Duodenal mucosa (tissue), 2 donors: Measurements from ENCODE around the gene RIPK1.
"Not testable (repeated sequence)": the region's sequence is repeated elsewhere in the genome, so short reads cannot be mapped to it uniquely, and the experiment has no call there.

Source experiments
- H3K27ac ChIP-seq: one replicate; pipeline ENCODE4 v1.7.0; 2013; ENCODE audit warnings: low read depth, low read length
- H3K27me3 ChIP-seq, 2 donors: one replicate each; pipeline ENCODE4 v1.7.0; 2013; ENCODE audit warnings: low read length in 2 of 2, control low read depth in 1 of 2; ENCODE audit not compliant: insufficient read depth in 2 of 2, control insufficient read depth in 1 of 2
- H3K36me3 ChIP-seq, 2 donors: one replicate each; pipeline ENCODE4 v1.7.0; 2013; ENCODE audit warnings: low read length in 2 of 2, control low read depth in 1 of 2; ENCODE audit not compliant: insufficient read depth in 2 of 2, control insufficient read depth in 1 of 2
- H3K4me1 ChIP-seq, 2 donors: one replicate each; pipeline ENCODE4 v1.7.0; 2013; ENCODE audit warnings: low read length in 2 of 2, control low read depth in 1 of 2; ENCODE audit not compliant: insufficient read depth in 2 of 2, control insufficient read depth in 1 of 2
- H3K4me3 ChIP-seq, 2 donors: one replicate each; pipeline ENCODE4 v1.7.0; 2013; ENCODE audit warnings: low read length in 2 of 2, low read depth in 1 of 2
- H3K9ac ChIP-seq, 2 donors: one replicate each; pipeline ENCODE4 v1.7.0; 2013; ENCODE audit warnings: low read length in 2 of 2, low read depth in 1 of 2
- H3K9me3 ChIP-seq, 2 donors: one replicate each; pipeline ENCODE4 v1.7.0; 2013; ENCODE audit warnings: low read length in 2 of 2, control low read depth in 1 of 2; ENCODE audit not compliant: control insufficient read depth in 1 of 2

RIPK1 gene

GRCh38 chr6:3045777-3046176 is 22.5 kb upstream of the RIPK1 start:
- Histone ChIP-seq H3K27ac (no peak overlapping the region), H3K36me3 (no peaks in the 10 kb centered on the region), H3K27me3 (no peaks in the 10 kb centered on the region), H3K9me3 (no peaks in the 10 kb centered on the region), H3K4me1 (no peaks in the 10 kb centered on the region), H3K9ac (no peak overlapping the region), H3K4me3 (no peak overlapping the region)

- no peak overlapping the region for H3K9ac ChIP-seq
- H3K9me3 ChIP-seq = no peaks in the 10 kb centered on the region
- H3K4me1 ChIP-seq = no peaks in the 10 kb centered on the region
- H3K27ac ChIP-seq = no peak overlapping the region
- no peaks in the 10 kb centered on the region for H3K36me3 ChIP-seq
- H3K27me3 ChIP-seq = no peaks in the 10 kb centered on the region
- no peak overlapping the region for H3K4me3 ChIP-seq
These were observed 22.0 kb upstream of the RIPK1 start for GRCh38 chr6:3046295-3046694.

GRCh38 chr6:3048009-3048408 is 20.3 kb upstream of the RIPK1 start:
- H3K9ac ChIP-seq, H3K27me3 ChIP-seq, H3K27ac ChIP-seq, H3K9me3 ChIP-seq, H3K4me3 ChIP-seq, H3K4me1 ChIP-seq, H3K36me3 ChIP-seq: not testable (repeated sequence)

- Histone ChIP-seq H3K27ac (no peak overlapping the region), H3K27me3 (no peaks in the 10 kb centered on the region), H3K9me3 (no peaks in the 10 kb centered on the region), H3K9ac (no peak overlapping the region), H3K36me3 (no peaks in the 10 kb centered on the region), H3K4me1 (peaks cover 6 to 14% of the 10 kb centered on the region in 2 donors), H3K4me3 (peak overlapping the region; percentile 74 to 78)
These were observed 15.6 kb upstream of the RIPK1 start for GRCh38 chr6:3052481-3053230.

GRCh38 chr6:3053231-3053508 is 15.1 kb upstream of the RIPK1 start:
- Histone ChIP-seq H3K27ac (no peak overlapping the region), H3K27me3 (no peaks in the 10 kb centered on the region), H3K9me3 (no peaks in the 10 kb centered on the region), H3K36me3 (no peaks in the 10 kb centered on the region), H3K4me3 (peak overlapping the region; percentile 74 to 78), H3K9ac (peak overlapping the region; percentile 44 to 50), H3K4me1 (peaks cover 6 to 14% of the 10 kb centered on the region in 2 donors)

GRCh38 chr6:3054229-3055157 is 13.8 kb upstream of the RIPK1 start:
- H3K27me3 ChIP-seq, H3K36me3 ChIP-seq, H3K27ac ChIP-seq, H3K9me3 ChIP-seq: not testable (repeated sequence)
- H3K4me3 ChIP-seq = peak overlapping the region; percentile 36 to 74
- peak overlapping the region in 1 of 2 donors; percentile 25 for H3K9ac ChIP-seq
- peaks cover 6 to 14% of the 10 kb centered on the region in 2 donors for H3K4me1 ChIP-seq

GRCh38 chr6:3055158-3055499 is 13.2 kb upstream of the RIPK1 start:
- H3K9me3 ChIP-seq, H3K27ac ChIP-seq, H3K9ac ChIP-seq, H3K36me3 ChIP-seq, H3K27me3 ChIP-seq, H3K4me3 ChIP-seq: not testable (repeated sequence)
- peaks cover 6 to 14% of the 10 kb centered on the region in 2 donors for H3K4me1 ChIP-seq

GRCh38 chr6:3057063-3057770 is 11.1 kb upstream of the RIPK1 start:
- Histone ChIP-seq H3K36me3 (no peaks in the 10 kb centered on the region), H3K27ac (no peak overlapping the region), H3K4me1 (peaks cover 6 to 14% of the 10 kb centered on the region in 2 donors), H3K4me3 (no peak overlapping the region), H3K27me3 (no peaks in the 10 kb centered on the region), H3K9me3 (no peaks in the 10 kb centered on the region), H3K9ac (no peak overlapping the region)

GRCh38 chr6:3058957-3059356 is 9.3 kb upstream of the RIPK1 start:
- Histone ChIP-seq H3K4me3 (no peak overlapping the region), H3K9me3 (no peaks in the 10 kb centered on the region), H3K27me3 (no peaks in the 10 kb centered on the region), H3K36me3 (no peaks in the 10 kb centered on the region), H3K9ac (no peak overlapping the region), H3K27ac (no peak overlapping the region), H3K4me1 (peaks cover 0 to under 1% of the 10 kb centered on the region in 2 donors)

- not testable (repeated sequence) for H3K27ac ChIP-seq, H3K4me3 ChIP-seq, H3K27me3 ChIP-seq, H3K4me1 ChIP-seq, H3K36me3 ChIP-seq, H3K9ac ChIP-seq, H3K9me3 ChIP-seq
These were observed 8.2 kb upstream of the RIPK1 start for GRCh38 chr6:3060092-3060491.
